GM19023 (cell line): ENCODE measurements around the gene CD300H.
"Not testable (repeated sequence)": the region's sequence is repeated elsewhere in the genome, so short reads cannot be mapped to it uniquely, and the experiment has no call there.

Experiments
- ATAC-seq: cut with Tn5 transposase; IDR thresholded peaks from one replicate; pipeline ENCODE4 v1.9.1; 2021; ENCODE audit warnings: mild to moderate bottlenecking, moderate library complexity; ENCODE audit not compliant: unreplicated experiment

Gene CD300H

GRCh38 chr17:74585711-74586110 is 18.4 kb upstream of the CD300H start:
- ATAC-seq = no peak

DNA sequence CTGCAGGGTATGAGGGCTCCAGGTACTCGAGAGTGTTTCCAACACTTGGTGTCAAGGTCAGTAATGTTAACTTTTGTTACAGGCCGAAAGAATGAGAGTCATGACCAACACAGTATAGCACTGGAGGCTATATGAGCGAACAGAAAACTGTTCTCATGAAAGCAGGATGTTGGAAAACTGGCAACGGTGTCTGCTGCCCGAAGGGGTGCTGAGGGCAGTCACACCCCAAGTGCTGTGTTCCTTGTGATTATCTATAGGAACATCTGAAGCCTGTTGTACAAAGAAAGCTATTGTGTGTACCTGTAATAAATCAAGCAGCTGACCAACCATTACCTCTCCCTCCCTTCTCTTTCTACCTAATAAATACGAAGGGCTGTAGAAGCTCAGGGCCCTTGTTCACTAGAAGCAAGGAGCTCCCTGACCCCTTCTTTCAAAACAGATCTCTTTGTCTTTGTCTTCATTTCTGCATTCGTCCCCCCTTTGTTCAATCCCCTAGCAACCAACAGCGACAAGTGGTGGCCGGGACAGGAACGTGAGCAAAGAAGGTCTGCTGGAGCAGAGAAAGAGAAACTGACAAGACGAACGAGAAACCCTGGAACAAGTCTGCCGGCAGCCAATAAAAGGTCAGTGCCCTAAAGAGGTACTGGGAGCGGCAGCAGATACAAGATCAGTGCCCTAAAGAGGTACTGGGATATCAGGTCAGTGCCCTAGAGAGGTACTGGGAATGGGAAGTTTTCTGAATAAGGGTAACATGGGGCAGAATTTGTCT is 17.2 kb upstream of the CD300H start:
- no peak for ATAC-seq

DNA sequence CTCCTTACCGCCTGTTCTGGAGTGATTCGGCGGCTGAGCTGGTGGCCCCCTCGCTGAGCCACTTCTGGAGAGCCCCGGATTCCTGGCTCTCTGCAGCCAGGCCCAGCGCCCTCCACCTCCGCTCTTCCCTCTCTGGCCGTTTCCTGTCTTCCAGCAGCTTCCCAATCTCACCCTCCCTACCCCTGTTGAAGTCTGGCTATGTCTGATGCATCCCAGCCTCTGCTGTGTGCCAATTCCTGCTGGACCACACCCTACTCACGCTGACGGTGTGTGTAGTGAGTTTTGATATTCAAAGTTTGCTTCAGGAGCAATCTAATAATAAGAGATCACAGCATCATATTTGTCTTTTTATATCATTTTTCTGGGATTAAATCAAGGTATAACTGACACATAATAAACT is 15.3 kb upstream of the CD300H start:
- ATAC-seq = no peak

DNA sequence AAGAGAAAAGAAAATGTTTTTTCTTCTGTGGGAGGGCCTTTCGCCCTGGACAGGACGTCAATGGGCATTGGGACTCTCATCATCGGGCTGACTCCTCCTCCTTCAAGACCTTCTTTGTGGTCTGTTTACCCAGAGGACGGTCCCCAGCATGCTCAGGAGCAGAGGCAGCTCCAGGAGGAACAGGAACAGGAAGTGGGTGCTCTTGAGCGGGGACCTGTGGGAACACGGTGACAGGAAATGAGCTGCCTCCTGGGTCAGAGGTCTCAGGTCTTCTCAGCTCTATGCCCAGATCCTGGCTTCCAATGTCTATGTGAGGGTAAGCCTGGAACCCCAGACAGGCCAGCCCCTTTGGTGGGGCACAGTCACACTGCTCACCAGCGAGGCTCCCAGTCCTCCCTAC is 12.6 kb upstream of the CD300H start:
- no peak for ATAC-seq

DNA sequence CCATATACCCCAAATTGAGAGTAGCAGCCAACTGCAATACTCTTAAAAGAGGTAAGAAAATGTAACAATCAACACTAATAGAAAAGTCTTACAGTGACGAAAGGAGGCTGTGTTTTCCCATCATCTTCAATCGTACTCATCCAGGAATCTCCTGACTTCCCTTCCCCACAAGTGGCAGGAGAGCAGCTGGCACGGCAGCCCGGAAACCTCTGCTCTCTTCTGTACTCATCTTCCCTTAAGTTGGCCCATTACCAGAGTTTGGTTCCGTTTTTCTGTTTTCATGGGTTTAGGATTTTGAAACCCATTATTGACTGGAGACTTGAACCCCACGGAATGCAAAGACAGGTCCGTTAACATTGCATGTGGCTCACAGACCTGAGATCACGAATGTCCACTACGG is 11.7 kb upstream of the CD300H start:
- ATAC-seq = no peak

GRCh38 chr17:74574489-74575142 is 7.3 kb upstream of the CD300H start:
- no peak for ATAC-seq

DNA sequence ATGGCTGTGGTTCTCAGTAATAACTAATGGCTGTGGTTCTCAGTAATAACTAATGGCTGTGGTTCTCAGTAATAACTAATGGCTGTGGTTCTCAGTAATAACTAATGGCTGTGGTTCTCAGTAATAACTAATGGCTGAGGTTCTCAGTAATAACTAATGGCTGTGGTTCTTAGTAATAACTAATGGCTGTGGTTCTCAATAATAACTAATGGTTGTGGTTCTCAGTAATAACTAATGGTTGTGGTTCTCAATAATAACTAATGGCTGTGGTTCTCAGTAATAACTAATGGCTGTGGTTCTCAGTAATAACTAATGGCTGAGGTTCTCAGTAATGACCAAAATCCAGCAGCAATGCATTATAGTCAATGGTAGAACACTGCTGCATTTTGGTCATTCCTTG is 6.3 kb upstream of the CD300H start:
- ATAC-seq = not testable (repeated sequence)

GRCh38 chr17:74573169-74573568 is 5.9 kb upstream of the CD300H start:
- no peak for ATAC-seq

DNA sequence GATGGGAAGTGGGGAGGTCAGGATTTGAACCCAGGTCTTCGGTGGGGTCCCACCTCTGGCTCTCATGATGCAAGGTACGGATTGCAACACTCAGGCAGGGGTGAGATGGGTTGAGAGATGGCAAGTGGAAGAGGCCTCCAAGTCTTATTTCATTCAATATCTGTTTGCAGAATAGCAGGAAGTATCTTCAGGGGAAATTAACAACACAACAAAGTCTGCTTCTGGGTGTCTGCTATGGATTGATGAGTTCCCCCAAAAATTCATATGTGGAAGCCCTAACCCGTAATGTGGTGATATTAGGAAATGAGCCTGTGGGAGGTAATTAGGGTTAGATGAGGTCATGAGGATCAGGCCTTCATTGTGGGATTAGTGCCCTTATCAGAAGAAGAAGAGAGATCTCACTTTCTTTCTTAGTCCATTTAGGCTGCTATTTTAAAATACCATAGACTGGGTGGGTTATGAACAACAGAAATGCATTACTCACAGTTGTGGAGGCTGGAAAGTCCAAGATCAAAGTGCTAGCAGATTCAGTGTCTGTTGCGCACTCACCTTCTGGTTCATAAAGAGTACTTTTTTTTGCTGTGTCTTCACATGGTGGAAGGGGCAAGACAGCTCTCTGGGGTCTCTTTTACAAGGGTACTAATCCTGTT is 4.4 kb upstream of the CD300H start:
- no peak for ATAC-seq

DNA sequence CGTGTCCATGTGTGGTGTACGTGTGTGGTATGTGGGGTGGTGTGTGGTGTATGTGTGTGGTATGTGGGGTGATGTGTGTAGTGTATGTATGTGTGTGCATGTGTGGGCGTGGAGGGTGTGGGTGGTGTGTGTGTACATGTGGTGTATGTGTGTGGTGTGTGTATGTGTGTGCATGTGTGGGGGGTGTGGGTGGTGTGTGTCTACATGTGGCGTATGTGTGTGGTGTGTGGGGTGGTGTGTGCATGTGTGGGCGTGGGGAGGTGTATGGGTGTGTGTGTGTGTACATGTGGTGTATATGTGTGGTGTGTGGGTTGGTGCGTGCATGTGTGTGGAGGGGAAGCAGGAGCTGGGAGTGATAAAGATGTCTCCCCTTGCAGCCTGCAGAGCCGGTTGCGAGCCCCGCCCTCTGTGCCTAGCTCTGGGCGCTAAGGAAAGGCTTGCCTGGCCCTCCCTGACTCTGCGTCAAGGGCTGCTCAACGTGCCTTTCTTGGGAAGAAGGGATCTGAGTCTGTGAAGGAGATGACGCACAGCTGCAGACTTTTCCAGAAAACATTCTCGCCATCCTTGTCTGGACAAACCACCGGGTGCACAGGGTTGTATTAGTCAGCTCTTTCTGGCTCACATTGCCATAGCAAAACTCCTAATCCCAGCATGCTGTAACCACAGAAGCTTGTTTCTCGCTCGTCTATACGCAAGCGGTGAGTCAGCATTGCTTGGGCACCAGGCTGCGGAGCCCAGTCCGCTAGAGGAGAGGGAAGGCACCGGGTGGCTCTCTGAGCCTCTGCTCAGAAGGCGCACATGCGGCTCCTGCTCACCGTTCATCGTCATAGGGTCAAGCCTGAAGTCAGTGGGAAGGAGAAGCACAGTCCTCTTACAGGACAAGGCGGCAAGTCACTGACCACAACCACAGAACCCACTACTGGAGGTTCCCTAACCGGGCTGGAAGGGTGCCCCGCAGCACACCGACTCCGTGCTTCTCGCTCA is 2.0 kb upstream of the CD300H start:
- no peak for ATAC-seq

GRCh38 chr17:74568106-74568873 is 981 bp upstream of the CD300H start:
- no peak for ATAC-seq

DNA sequence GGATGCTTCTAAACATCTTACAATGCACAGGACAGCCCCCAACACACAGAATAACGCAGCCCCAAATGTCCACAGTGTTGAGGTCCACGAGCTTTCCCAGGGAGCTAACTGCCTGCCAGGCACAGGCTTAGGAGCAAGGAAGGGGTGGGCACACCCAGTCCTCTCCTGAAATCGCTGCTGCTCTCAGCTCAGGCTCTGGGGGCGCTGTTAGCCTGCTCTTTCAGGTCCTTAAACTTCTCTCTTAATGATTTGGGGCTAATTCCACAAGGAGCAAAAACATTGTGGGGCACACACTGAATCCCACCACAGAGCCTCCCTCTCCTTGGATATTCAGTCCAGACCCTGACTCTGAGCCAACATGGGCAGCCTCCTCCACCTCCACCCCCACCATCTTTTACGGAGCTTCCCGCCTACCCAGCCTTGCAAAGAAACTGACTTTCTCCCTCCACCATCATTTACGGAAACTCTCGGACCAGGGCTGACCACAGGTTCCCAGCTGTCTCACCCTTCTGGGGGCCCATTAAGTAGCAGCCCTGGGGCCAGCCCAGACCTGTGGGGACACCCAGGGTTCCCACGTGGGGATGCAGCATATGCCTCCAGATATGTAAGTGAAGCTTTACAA is 1.1 kb downstream of the CD300H start:
- ATAC-seq = no peak

DNA sequence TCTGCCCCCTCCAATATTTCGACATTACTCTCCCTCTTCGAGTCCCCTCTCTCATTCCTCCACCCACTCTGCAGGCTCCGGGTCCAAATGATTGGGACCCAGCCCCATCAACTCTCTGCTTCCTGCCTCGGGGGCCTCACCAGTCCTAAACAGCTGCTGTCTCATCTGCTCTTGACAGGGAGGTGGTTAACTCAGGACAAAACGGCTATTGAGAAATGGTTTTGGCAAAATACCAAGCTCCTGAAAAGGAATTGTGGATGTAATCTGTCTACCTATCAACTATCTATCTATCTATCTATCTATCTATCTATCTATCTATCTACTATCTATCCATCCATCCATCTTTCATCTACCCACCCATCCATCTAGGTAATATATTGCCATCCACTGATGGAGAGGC is 2.2 kb downstream of the CD300H start:
- no peak for ATAC-seq

- ATAC-seq = no peak
Measured at GRCh38 chr17:74563358-74563757, 4.0 kb downstream of the CD300H start.

DNA sequence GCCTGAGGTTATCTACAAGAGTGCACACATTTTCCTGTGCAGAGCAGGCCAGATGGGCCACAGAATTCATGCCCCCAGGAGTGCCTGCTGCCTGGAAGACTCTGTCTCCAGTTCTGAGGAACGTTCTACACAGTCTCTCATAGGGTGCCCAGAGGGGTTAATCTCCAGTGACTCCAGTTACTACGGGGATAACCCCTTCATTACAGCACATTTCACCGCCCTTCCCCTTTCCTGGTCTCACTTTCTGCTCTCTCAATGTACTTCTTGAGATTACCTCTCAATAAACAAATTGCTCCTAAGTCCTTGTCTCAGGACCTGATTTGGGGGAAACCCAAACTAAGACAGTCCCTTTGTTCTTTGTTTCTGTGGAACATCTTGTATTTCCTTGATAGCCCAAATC is 5.7 kb downstream of the CD300H start:
- no peak for ATAC-seq

DNA sequence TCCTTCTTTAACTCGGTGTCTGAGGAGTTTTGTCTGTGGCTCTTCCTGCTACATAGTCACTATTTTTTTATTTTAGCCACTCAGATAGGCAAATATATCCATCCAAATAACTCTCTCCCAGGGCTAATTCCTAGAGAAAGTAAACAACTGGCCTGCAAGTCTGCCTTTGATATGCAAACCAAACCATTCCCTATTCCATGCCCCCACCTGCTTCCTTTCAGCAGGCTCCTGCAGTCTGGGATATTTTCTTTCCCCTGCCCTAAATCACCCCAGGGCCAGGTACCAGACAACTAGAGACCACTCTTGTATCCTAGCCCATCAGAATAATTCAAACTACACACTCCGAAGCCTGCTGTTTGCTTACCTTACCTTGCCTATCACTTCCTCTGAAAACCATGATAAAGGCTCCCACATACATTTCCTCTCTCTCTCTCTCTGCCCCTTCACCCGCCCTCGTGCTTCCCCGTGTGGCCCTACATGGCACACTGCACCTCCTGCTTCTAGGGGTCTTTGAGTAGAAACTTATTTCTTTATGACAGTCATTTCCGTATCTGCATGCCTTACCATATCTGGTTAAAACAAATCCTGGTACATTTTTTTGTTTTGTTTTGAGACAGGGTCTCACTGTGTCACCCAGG is 8.3 kb downstream of the CD300H start:
- ATAC-seq = no peak

DNA sequence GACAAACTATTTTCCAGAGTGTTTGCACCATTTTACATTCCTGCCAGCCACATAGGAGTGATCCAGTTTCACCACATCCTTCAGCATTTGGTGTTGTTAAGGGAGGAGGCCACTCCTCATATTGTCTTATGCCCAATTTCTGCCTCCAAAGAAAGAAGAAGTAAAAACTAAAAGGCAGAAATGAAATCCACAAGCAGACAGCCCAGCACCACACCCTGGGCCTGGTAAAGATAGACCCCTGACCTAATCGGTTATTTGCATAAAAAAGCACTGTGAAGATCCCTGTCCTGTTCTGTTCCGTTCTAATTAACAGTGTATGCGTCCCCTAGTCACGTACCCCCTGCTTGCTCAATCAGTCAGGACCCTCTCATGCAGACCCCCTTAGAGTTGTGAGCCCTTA is 8.9 kb downstream of the CD300H start:
- not testable (repeated sequence) for ATAC-seq

GRCh38 chr17:74555427-74555940 is 11.8 kb downstream of the CD300H start:
- no peak for ATAC-seq

DNA sequence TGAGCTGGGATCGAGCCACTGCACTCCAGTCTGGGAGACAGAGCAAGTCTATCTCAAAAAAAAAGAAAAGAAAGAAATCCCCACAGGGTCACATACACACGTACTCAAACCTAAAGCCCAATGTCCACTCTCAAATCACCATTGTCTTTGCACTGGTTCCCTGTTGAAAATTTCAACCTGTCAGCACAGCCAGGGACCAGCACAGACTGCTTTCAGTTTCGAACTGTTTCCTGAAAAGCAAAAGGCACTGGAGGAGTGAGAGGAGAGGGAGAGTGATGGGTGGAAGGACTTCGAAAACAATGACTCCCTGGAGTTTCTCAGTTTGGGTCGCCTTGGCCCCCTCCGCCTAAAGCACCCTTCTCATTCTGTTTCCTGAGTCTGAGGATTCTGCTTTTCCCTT is 12.4 kb downstream of the CD300H start:
- ATAC-seq = no peak
